ENCODE results near the gene HMGB2. TPM values are rescaled to one million over a fixed set of nuclear protein-coding genes. Genes with fewer than 3 reads are reported as not detected.

The HMGB2 gene
- polyA plus RNA-seq, 3 donors: 129 to 299 (median 248) TPM

- Histone ChIP-seq H4K20me1 (ENCODE audit: insufficient read depth, low read length) (peaks cover 22% of the 10 kb centered on the region), H3K27ac (ENCODE audit: low read depth in 1 of 2, low read length in 2 of 2) (no peak overlapping the region), H3K9ac (ENCODE audit: insufficient read depth, low read length, poor library complexity, severe bottlenecking) (no peak overlapping the region), H3K4me2 (replicated peaks; ENCODE audit: extremely low read depth, low read length, poor library complexity, severe bottlenecking) (no peak overlapping the region), H3K27me3 (ENCODE audit: control insufficient read depth in 2 of 2, insufficient read depth in 2 of 2, low read length in 2 of 2) (no peaks in the 10 kb centered on the region), H3K9me3 (replicated peaks in 1 of 2; ENCODE audit: control insufficient read depth in 1 of 2, insufficient read depth in 1 of 2, low read length in 2 of 2) (no peaks in the 10 kb centered on the region), H3K4me3 (replicated peaks in 1 of 3; ENCODE audit: low read depth in 2 of 3, low read length in 3 of 3) (no peak overlapping the region), H2AFZ (ENCODE audit: insufficient read depth, low read depth, low read length, poor library complexity, severe bottlenecking) (no peak overlapping the region), H3K79me2 (ENCODE audit: insufficient read depth, low read length) (peaks cover 28% of the 10 kb centered on the region), H3K36me3 (replicated peaks in 1 of 2; ENCODE audit: control insufficient read depth in 1 of 2, insufficient read depth in 2 of 2, low read length in 2 of 2) (peaks cover 24 to 35% of the 10 kb centered on the region in 2 donors), H3K4me1 (ENCODE audit: control insufficient read depth in 1 of 2, insufficient read depth in 2 of 2, low read length in 2 of 2) (peaks cover 0 to 12% of the 10 kb centered on the region in 2 donors)
- H3K4me1 Mint-ChIP-seq: peaks cover 14% of the 10 kb centered on the region
- H3K27ac Mint-ChIP-seq: peak overlapping the region in 2 of 7 donors; percentile 21 to 24
- no peak for DNase-seq
- TF ChIP-seq, protein P1, sequence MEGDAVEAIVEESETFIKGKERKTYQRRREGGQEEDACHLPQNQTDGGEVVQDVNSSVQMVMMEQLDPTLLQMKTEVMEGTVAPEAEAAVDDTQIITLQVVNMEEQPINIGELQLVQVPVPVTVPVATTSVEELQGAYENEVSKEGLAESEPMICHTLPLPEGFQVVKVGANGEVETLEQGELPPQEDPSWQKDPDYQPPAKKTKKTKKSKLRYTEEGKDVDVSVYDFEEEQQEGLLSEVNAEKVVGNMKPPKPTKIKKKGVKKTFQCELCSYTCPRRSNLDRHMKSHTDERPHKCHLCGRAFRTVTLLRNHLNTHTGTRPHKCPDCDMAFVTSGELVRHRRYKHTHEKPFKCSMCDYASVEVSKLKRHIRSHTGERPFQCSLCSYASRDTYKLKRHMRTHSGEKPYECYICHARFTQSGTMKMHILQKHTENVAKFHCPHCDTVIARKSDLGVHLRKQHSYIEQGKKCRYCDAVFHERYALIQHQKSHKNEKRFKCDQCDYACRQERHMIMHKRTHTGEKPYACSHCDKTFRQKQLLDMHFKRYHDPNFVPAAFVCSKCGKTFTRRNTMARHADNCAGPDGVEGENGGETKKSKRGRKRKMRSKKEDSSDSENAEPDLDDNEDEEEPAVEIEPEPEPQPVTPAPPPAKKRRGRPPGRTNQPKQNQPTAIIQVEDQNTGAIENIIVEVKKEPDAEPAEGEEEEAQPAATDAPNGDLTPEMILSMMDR (IDR thresholded peaks at IDR 0.05): no peak
- H3K4me3 Mint-ChIP-seq: no peak overlapping the region
- WGBS (ENCODE audit: insufficient coverage): no CpG with 5 or more reads among the region's 3 CpGs
- no peaks in the 10 kb centered on the region for H3K27me3 Mint-ChIP-seq (ENCODE audit: low read depth in 3 of 3)
- H3K36me3 Mint-ChIP-seq: peaks cover 15 to 20% of the 10 kb centered on the region in 2 donors
- intact Hi-C loops (cut with micrococcal nuclease): no loop called here
- no peaks in the 10 kb centered on the region for H3K9me3 Mint-ChIP-seq
These were observed 45.8 kb upstream of the HMGB2 start for GRCh38 chr4:173379929-173380328.

DNA sequence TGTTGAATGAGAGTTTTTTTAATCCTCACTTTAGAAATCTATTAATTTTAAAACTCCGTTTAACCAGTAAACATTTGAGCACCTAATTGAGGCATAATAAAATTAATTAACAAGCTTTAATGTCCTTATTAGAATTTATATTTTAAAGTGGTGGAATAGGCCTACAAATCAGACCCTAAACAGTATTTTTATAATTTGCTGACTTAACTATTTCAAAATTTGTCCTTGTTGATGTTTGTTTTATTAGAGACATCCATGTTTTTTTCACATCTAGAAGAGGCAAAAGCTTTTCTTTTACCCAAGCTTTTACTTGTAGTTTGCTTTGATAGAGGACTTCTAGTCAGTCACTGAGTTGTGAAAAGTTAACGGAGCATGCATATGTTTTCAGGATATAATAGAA lies 40.4 kb upstream of the HMGB2 start:
- Histone ChIP-seq H4K20me1 (ENCODE audit: insufficient read depth, low read length) (peaks cover 31% of the 10 kb centered on the region), H3K9ac (ENCODE audit: insufficient read depth, low read length, poor library complexity, severe bottlenecking) (no peak overlapping the region), H3K4me2 (replicated peaks; ENCODE audit: extremely low read depth, low read length, poor library complexity, severe bottlenecking) (no peak overlapping the region), H2AFZ (ENCODE audit: insufficient read depth, low read depth, low read length, poor library complexity, severe bottlenecking) (no peak overlapping the region), H3K36me3 (replicated peaks in 1 of 2; ENCODE audit: control insufficient read depth in 1 of 2, insufficient read depth in 2 of 2, low read length in 2 of 2) (peaks cover 24 to 26% of the 10 kb centered on the region in 2 donors), H3K27ac (ENCODE audit: low read depth in 1 of 2, low read length in 2 of 2) (no peak overlapping the region), H3K27me3 (ENCODE audit: control insufficient read depth in 2 of 2, insufficient read depth in 2 of 2, low read length in 2 of 2) (no peaks in the 10 kb centered on the region), H3K9me3 (replicated peaks in 1 of 2; ENCODE audit: control insufficient read depth in 1 of 2, insufficient read depth in 1 of 2, low read length in 2 of 2) (no peaks in the 10 kb centered on the region), H3K79me2 (ENCODE audit: insufficient read depth, low read length) (peaks cover 68% of the 10 kb centered on the region), H3K4me1 (ENCODE audit: control insufficient read depth in 1 of 2, insufficient read depth in 2 of 2, low read length in 2 of 2) (peaks cover 8 to 25% of the 10 kb centered on the region in 2 donors), H3K4me3 (replicated peaks in 1 of 3; ENCODE audit: low read depth in 2 of 3, low read length in 3 of 3) (no peak overlapping the region)
- Mint-ChIP-seq H3K9me3 (peaks cover 0 to 2% (median 0%) of the 10 kb centered on the region in 7 donors), H3K4me3 (no peak overlapping the region), H3K4me1 (peaks cover 19% of the 10 kb centered on the region), H3K27me3 (ENCODE audit: low read depth in 3 of 3) (no peaks in the 10 kb centered on the region), H3K27ac (no peak overlapping the region), H3K36me3 (peaks cover 12 to 20% of the 10 kb centered on the region in 2 donors)
- TF ChIP-seq, protein P1 (IDR thresholded peaks at IDR 0.05): no peak
- WGBS (ENCODE audit: insufficient coverage): no CpG with 5 or more reads among the region's 2 CpGs
- DNase-seq: no peak
- intact Hi-C loops (cut with micrococcal nuclease): no loop called here
